ENCODE data around the gene HOXB8. TPM values are rescaled to one million over a fixed set of nuclear protein-coding genes. Genes with fewer than 3 reads are reported as not detected.

Gene HOXB8
- total RNA-seq, 4 donors from 2014 or later = 0.75 TPM; not detected in 3

DNA sequence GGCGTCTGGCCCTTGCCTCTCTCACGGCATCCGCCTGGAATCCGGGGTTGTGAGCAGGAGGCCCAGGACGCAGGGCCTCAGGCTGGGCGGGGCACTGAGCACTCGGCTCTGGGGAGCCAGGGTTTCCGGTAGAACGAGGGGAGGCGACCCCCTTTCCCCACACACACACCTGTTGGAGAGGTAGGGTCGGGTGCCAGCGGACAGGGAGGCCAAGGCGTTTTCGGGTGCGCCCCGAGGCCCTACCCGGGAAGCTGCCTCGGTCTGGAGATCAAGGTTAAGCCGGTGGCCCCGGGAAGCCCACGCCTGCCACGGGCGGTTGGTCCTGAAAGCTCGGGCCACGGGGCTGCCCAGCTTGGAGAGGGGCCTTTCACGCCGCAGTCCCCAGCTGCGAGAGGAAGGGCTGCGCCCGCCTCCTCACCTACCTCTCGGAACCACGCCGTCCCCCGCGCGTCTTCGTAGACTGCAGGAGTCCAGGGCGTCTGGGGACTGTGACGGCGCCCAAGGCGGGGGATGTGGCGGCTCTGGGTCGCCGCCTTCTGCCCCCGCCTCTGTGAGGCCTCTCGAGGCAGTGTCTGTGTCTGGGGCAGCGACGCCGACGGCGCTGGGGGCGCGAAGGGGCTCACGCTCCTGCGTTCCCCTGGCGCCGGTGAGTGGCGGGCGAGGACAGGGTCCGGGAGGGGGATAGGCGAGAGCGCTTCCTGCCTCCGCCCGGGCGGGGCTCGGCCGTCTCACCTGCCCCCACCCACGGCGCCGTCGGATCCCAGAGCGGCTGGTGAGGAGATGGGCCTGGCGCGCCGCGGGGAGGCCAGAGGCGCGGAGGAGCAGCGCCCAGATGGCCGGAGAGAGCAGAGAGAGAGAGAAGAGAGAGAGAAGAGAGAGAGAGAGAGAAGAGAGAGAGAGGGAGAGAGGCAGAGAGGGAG is 31.4 kb upstream of the HOXB8 start:
- TF ChIP-seq, protein P1, sequence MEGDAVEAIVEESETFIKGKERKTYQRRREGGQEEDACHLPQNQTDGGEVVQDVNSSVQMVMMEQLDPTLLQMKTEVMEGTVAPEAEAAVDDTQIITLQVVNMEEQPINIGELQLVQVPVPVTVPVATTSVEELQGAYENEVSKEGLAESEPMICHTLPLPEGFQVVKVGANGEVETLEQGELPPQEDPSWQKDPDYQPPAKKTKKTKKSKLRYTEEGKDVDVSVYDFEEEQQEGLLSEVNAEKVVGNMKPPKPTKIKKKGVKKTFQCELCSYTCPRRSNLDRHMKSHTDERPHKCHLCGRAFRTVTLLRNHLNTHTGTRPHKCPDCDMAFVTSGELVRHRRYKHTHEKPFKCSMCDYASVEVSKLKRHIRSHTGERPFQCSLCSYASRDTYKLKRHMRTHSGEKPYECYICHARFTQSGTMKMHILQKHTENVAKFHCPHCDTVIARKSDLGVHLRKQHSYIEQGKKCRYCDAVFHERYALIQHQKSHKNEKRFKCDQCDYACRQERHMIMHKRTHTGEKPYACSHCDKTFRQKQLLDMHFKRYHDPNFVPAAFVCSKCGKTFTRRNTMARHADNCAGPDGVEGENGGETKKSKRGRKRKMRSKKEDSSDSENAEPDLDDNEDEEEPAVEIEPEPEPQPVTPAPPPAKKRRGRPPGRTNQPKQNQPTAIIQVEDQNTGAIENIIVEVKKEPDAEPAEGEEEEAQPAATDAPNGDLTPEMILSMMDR (IDR thresholded peaks at IDR 0.05; ENCODE audit: low read depth) = no peak

DNA sequence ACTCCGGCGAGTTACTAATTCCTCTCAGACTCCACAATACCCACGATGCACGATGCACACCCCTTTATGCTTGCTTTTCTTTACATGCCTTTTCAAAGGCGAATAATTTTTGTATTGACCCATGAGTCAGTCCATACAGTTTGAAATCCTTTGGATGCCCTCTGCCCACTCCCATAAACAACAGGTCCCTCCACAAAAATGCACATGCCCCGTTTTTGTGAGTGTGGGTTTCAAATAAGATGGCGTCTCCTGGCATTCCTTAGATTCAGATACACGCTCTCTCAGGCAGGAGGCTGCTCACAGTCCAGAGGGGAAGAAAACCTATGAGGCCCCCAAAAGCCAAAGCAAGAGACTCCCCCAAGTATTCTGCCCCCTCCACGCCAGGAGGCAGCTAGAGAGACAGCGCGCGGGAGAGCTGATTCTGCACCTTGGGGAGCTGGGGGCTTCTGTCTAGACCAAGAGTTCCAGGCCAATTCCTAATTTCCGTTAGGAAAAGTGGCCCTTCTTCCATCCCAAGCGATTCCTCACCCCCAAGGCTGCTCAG is 30.6 kb upstream of the HOXB8 start:
- TF ChIP-seq, protein P1 (IDR thresholded peaks at IDR 0.05; ENCODE audit: low read depth) = no peak

- TF ChIP-seq, protein P1 (IDR thresholded peaks at IDR 0.05; ENCODE audit: low read depth) = no peak
Measured at GRCh38 chr17:48644910-48645557, 29.9 kb upstream of the HOXB8 start.

GRCh38 chr17:48644159-48644558 is 29.1 kb upstream of the HOXB8 start:
- TF ChIP-seq, protein P1 (IDR thresholded peaks at IDR 0.05; ENCODE audit: low read depth) = no peak

- TF ChIP-seq, protein P1 (IDR thresholded peaks at IDR 0.05; ENCODE audit: low read depth) = no peak
Measured at GRCh38 chr17:48643697-48644012, 28.6 kb upstream of the HOXB8 start.

DNA sequence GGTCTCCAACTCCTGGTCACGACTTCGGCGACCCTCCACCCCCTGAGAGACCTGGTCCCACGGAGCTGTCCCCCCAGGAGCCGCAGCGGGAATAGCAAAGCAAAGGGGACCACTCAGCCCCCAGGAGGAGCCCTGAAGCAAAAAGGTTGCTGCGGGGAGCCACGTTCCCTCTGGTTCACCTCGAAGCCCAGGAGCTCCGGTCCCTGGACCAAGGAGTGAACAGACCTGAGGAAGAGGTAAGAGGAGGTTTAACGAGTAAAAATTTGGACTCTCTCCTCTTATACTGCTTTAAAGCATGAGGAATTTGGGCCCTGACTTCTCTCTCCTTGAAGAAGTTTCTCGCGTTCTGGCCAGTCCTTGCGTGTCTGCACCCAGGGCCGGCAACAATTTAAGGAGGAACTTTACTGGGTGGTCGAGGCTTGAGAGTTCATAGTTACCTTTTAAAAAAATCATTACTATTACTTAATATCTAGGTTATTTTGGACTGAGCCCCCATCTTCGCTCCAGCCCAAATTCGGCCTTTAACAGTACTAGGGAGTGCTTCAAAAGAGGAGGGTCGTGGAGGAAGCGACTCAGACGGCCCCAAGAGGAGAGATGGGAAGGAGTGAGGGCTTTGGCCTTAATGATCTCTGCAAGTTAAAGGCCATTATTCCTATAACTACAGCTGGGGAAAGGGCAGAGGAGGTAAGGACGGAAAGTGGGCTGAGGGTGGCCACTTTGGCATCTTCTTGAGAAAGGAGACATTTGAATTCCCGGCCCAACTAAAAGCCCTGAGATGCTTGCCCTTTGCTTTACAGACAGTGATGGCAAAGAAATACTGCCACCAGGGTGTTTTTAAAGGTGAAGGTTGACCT is 28.0 kb upstream of the HOXB8 start:
- TF ChIP-seq, protein P1 (IDR thresholded peaks at IDR 0.05; ENCODE audit: low read depth) = no peak
